Trophoblast cell (in vitro differentiated cells and primary cell): ENCODE results near the gene RASSF8.

Source experiments
- DNase-seq, 2 donors: peaks; one replicate each; pipeline ENCODE4 v3.0.0-alpha.2; 2016
- H2AFZ ChIP-seq: 2 replicates; pipeline ENCODE4 v1.6.1; 2013; ENCODE audit warnings: low read length, moderate library complexity, mild to moderate bottlenecking; ENCODE audit not compliant: insufficient read depth, poor library complexity
- H2AK5ac ChIP-seq: 2 replicates; pipeline ENCODE4 v1.6.1; 2013; ENCODE audit warnings: mild to moderate bottlenecking, low read length
- H2BK120ac ChIP-seq: 2 replicates; pipeline ENCODE4 v1.6.1; 2013; ENCODE audit warnings: low read length, mild to moderate bottlenecking, moderate library complexity; ENCODE audit not compliant: insufficient read depth, poor library complexity
- H2BK12ac ChIP-seq: 2 replicates; pipeline ENCODE4 v1.6.1; 2013; ENCODE audit warnings: mild to moderate bottlenecking, low read length, moderate library complexity
- H2BK5ac ChIP-seq: 2 replicates; pipeline ENCODE4 v1.6.1; 2013; ENCODE audit warnings: low read length, low read depth, moderate library complexity, mild to moderate bottlenecking; ENCODE audit not compliant: poor library complexity
- H3K14ac ChIP-seq: 2 replicates; pipeline ENCODE4 v1.6.1; 2013; ENCODE audit warnings: mild to moderate bottlenecking, low read length
- H3K18ac ChIP-seq: 2 replicates; pipeline ENCODE4 v1.6.1; 2013; ENCODE audit warnings: mild to moderate bottlenecking, low read length
- H3K23ac ChIP-seq: 2 replicates; pipeline ENCODE4 v1.6.1; 2013; ENCODE audit warnings: low read length
- H3K27ac ChIP-seq: 2 replicates; pipeline ENCODE4 v1.5.1; 2013; ENCODE audit warnings: low read depth, mild to moderate bottlenecking, inconsistent platforms, low read length, moderate library complexity
- H3K27me3 ChIP-seq: 2 replicates; pipeline ENCODE4 v1.6.1; 2013; ENCODE audit warnings: inconsistent platforms, mild to moderate bottlenecking, low read length, moderate library complexity; ENCODE audit not compliant: insufficient read depth
- H3K36me3 ChIP-seq, 2 experiments: 1 replicate in 1 of 2; 2 replicates in 1 of 2; pipeline ENCODE4 v1.6.1; 2013; ENCODE audit warnings: low read length in 2 of 2, mild to moderate bottlenecking in 2 of 2, moderate library complexity in 1 of 2; ENCODE audit not compliant: insufficient read depth in 2 of 2, control insufficient read depth in 1 of 2
- H3K4ac ChIP-seq: 2 replicates; pipeline ENCODE4 v1.6.1; 2013; ENCODE audit warnings: low read depth, mild to moderate bottlenecking, low read length, moderate library complexity
- H3K4me1 ChIP-seq, 2 experiments: 1 replicate in 1 of 2; 2 replicates in 1 of 2; pipeline ENCODE4 v1.6.1; 2013; ENCODE audit warnings: low read length in 2 of 2, mild to moderate bottlenecking in 2 of 2, moderate library complexity in 1 of 2; ENCODE audit not compliant: insufficient read depth in 2 of 2, control insufficient read depth in 1 of 2
- H3K4me2 ChIP-seq: 2 replicates; pipeline ENCODE4 v1.6.1; 2013; ENCODE audit warnings: inconsistent platforms, mild to moderate bottlenecking, low read length, moderate library complexity
- H3K4me3 ChIP-seq: 2 replicates; pipeline ENCODE4 v1.5.1; 2013; ENCODE audit warnings: mild to moderate bottlenecking, low read depth, low read length, inconsistent platforms
- H3K79me1 ChIP-seq: one replicate; pipeline ENCODE4 v1.6.1; 2013; ENCODE audit warnings: low read length
- H3K79me2 ChIP-seq: 2 replicates; pipeline ENCODE4 v1.6.1; 2013; ENCODE audit warnings: low read length, mild to moderate bottlenecking; ENCODE audit not compliant: control insufficient read depth, insufficient read depth, poor library complexity
- H3K9ac ChIP-seq: 2 replicates; pipeline ENCODE4 v1.6.1; 2013; ENCODE audit warnings: mild to moderate bottlenecking, low read length
- H3K9me3 ChIP-seq: 2 replicates; pipeline ENCODE4 v1.6.1; 2013; ENCODE audit warnings: low read depth, mild to moderate bottlenecking, control low read depth, inconsistent platforms, low read length; ENCODE audit not compliant: insufficient read depth
- H4K12ac ChIP-seq: 2 replicates; pipeline ENCODE4 v1.6.1; 2013; ENCODE audit warnings: low read depth, mild to moderate bottlenecking, low read length, moderate library complexity
- H4K8ac ChIP-seq: 2 replicates; pipeline ENCODE4 v1.6.1; 2013; ENCODE audit warnings: low read depth, mild to moderate bottlenecking, low read length, moderate library complexity
- H4K91ac ChIP-seq: one replicate; pipeline ENCODE4 v1.6.1; 2013; ENCODE audit warnings: low read depth, mild to moderate bottlenecking, low read length, moderate library complexity
- WGBS: extraction: QIAGEN DNeasy Blood & Tissue Kit; methylation state at CpG from one replicate; pipeline ENCODE4 v1.1.7; 2013; ENCODE audit warnings: missing lambda C conversion rate; ENCODE audit not compliant: insufficient read length, insufficient coverage; ENCODE audit errors: extremely low coverage; 5-methylcytosine and 5-hydroxymethylcytosine counted together

Gene RASSF8

DNA sequence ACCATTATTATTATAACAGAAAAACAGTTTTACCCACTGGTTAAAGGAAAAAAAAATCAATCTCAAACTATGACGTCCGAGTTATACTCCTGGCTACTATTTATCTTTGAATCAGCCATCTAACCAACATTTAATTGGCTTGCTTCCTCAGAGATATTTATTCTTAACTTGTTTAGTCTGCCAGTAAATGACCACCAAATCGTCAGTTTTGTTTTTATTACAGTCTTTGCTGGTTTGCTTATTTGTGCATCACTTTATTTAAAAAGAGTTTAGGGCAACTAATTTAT, 71.2 kb downstream of the RASSF8 start:
- Histone ChIP-seq H3K23ac (no peak overlapping the region), H2BK120ac (no peak overlapping the region), H3K4me2 (no peak overlapping the region), H3K14ac (no peak overlapping the region), H3K27me3 (no peaks in the 10 kb centered on the region), H3K27ac (no peak overlapping the region), H3K79me2 (no peaks in the 10 kb centered on the region), H2BK5ac (no peak overlapping the region), H3K9me3 (no peaks in the 10 kb centered on the region), H3K9ac (no peak overlapping the region), H2BK12ac (no peak overlapping the region), H4K91ac (no peak overlapping the region), H3K79me1 (no peaks in the 10 kb centered on the region), H3K36me3 (no peaks in the 10 kb centered on the region), H4K8ac (no peak overlapping the region), H3K4ac (no peak overlapping the region), H4K12ac (no peak overlapping the region), H3K18ac (no peak overlapping the region), H2AK5ac (no peak overlapping the region), H2AFZ (no peak overlapping the region), H3K4me1 (no peaks in the 10 kb centered on the region), H3K4me3 (no peak overlapping the region)
- DNase-seq: no peak
- WGBS: no CpG with 5 or more reads among the region's 3 CpGs

DNA sequence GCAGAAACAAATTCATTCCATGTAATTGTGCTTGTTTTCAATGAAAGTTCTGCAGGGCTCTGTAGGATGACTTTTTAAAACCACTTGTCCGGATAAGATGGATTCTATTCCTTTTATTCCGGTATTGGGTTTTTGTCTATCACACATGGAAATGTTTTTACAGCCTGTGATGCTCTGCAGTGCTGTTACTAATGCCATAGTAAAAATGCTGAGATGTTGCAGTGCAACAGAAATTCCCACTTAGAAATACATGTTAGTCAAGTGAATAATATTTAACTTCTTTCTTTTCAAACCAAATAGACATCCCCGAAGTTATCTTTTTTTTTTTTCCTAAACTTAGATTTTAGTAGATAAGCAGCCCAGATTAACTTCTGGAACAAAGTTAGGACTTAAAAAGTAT, 71.9 kb downstream of the RASSF8 start:
- H3K36me3 ChIP-seq: no peaks in the 10 kb centered on the region
- H2AFZ ChIP-seq: no peak overlapping the region
- H3K79me1 ChIP-seq: no peaks in the 10 kb centered on the region
- no peak overlapping the region for H3K18ac ChIP-seq
- H3K14ac ChIP-seq: no peak overlapping the region
- no peaks in the 10 kb centered on the region for H3K9me3 ChIP-seq
- H3K79me2 ChIP-seq: no peaks in the 10 kb centered on the region
- H3K9ac ChIP-seq: no peak overlapping the region
- no peaks in the 10 kb centered on the region for H3K4me1 ChIP-seq
- no peak overlapping the region for H4K12ac ChIP-seq
- H3K23ac ChIP-seq: no peak overlapping the region
- H4K91ac ChIP-seq: no peak overlapping the region
- H3K27ac ChIP-seq: no peak overlapping the region
- WGBS: no CpG with 5 or more reads among the region's 3 CpGs
- no peak overlapping the region for H3K4ac ChIP-seq
- H4K8ac ChIP-seq: no peak overlapping the region
- no peak for DNase-seq
- no peak overlapping the region for H2BK5ac ChIP-seq
- H3K27me3 ChIP-seq: no peaks in the 10 kb centered on the region
- no peak overlapping the region for H2BK12ac ChIP-seq
- H2AK5ac ChIP-seq: no peak overlapping the region
- no peak overlapping the region for H2BK120ac ChIP-seq
- H3K4me2 ChIP-seq: no peak overlapping the region
- H3K4me3 ChIP-seq: no peak overlapping the region

DNA sequence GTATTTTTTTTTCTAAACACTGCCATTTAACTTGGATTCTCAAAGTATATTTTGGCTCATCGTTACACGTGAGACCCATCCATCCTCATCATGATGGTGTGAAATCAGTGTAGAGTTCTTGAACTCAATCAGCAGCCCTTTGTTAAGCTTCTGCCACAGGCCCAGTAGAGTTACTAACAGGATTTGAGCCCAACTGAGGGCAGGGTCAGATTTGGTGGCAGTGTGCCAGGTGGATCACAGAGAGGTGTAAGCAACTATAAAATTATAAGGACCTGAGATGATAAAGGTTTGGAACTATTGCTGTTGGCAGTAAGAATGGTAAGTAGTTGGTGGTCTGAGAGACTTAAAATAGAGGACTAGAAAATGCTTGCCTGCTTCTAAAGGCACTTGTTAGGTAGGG, 72.8 kb downstream of the RASSF8 start:
- Histone ChIP-seq H3K23ac (no peak overlapping the region), H3K79me2 (no peaks in the 10 kb centered on the region), H3K4me3 (no peak overlapping the region), H2BK5ac (no peak overlapping the region), H3K9ac (no peak overlapping the region), H2BK120ac (no peak overlapping the region), H3K4me2 (no peak overlapping the region), H3K9me3 (no peaks in the 10 kb centered on the region), H4K8ac (no peak overlapping the region), H3K27me3 (no peaks in the 10 kb centered on the region), H3K79me1 (no peaks in the 10 kb centered on the region), H2BK12ac (no peak overlapping the region), H3K27ac (no peak overlapping the region), H3K36me3 (no peaks in the 10 kb centered on the region), H3K14ac (no peak overlapping the region), H4K12ac (no peak overlapping the region), H3K18ac (no peak overlapping the region), H2AK5ac (no peak overlapping the region), H3K4me1 (no peaks in the 10 kb centered on the region), H3K4ac (no peak overlapping the region), H2AFZ (no peak overlapping the region), H4K91ac (no peak overlapping the region)
- WGBS: no CpG with 5 or more reads among the region's 2 CpGs
- DNase-seq: no peak

DNA sequence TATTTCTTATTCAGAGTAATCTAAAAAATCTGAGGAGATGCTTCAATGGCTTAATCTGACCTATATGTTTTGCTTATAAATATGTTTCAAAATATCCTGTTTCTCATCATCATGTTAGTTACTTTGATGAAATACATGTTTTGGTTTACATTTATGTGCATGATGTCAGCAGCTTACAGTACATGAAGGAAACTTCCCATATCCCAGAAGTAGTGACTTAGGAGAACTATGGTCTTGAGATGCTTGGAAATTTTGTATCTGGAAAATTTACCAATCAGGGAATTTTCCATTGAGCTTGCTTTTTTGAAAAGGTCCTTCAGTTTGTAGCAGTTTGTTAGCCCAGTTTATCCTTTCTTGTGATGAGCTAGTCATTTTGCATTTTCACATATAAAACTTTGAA, 73.3 kb downstream of the RASSF8 start:
- DNase-seq: peak in 1 of 2 donors; percentile 39
- H3K4ac ChIP-seq: no peak overlapping the region
- H3K18ac ChIP-seq: no peak overlapping the region
- H3K4me1 ChIP-seq: no peaks in the 10 kb centered on the region
- H3K9ac ChIP-seq: no peak overlapping the region
- no peak overlapping the region for H4K12ac ChIP-seq
- no peak overlapping the region for H2AK5ac ChIP-seq
- H3K36me3 ChIP-seq: no peaks in the 10 kb centered on the region
- H2BK12ac ChIP-seq: no peak overlapping the region
- H3K9me3 ChIP-seq: no peaks in the 10 kb centered on the region
- no peak overlapping the region for H4K91ac ChIP-seq
- no peaks in the 10 kb centered on the region for H3K27me3 ChIP-seq
- H2BK5ac ChIP-seq: no peak overlapping the region
- H3K4me2 ChIP-seq: no peak overlapping the region
- no peak overlapping the region for H2AFZ ChIP-seq
- no peak overlapping the region for H3K14ac ChIP-seq
- no peak overlapping the region for H2BK120ac ChIP-seq
- H3K79me1 ChIP-seq: no peaks in the 10 kb centered on the region
- H3K4me3 ChIP-seq: no peak overlapping the region
- no peak overlapping the region for H4K8ac ChIP-seq
- H3K79me2 ChIP-seq: no peaks in the 10 kb centered on the region
- H3K27ac ChIP-seq: no peak overlapping the region
- no peak overlapping the region for H3K23ac ChIP-seq

GRCh38 chr12:26032290-26032689, 73.8 kb downstream of the RASSF8 start:
- no peak overlapping the region for H2BK5ac ChIP-seq
- no peak overlapping the region for H3K14ac ChIP-seq
- H3K4me1 ChIP-seq: no peaks in the 10 kb centered on the region
- no peaks in the 10 kb centered on the region for H3K79me1 ChIP-seq
- peak; percentile 6 to 79 for DNase-seq
- H3K4ac ChIP-seq: no peak overlapping the region
- no peak overlapping the region for H3K9ac ChIP-seq
- H2BK12ac ChIP-seq: no peak overlapping the region
- H3K79me2 ChIP-seq: no peaks in the 10 kb centered on the region
- H4K8ac ChIP-seq: no peak overlapping the region
- no CpG with 5 or more reads among the region's 1 CpG for WGBS
- H3K23ac ChIP-seq: no peak overlapping the region
- no peak overlapping the region for H4K12ac ChIP-seq
- no peak overlapping the region for H3K18ac ChIP-seq
- no peak overlapping the region for H3K27ac ChIP-seq
- H3K36me3 ChIP-seq: no peaks in the 10 kb centered on the region
- H3K4me3 ChIP-seq: no peak overlapping the region
- no peak overlapping the region for H4K91ac ChIP-seq
- H2BK120ac ChIP-seq: no peak overlapping the region
- no peak overlapping the region for H3K4me2 ChIP-seq
- H3K9me3 ChIP-seq: no peaks in the 10 kb centered on the region
- no peaks in the 10 kb centered on the region for H3K27me3 ChIP-seq
- no peak overlapping the region for H2AK5ac ChIP-seq
- no peak overlapping the region for H2AFZ ChIP-seq
